Rectal smooth muscle tissue (tissue), 1 donor: ENCODE measurements around the gene KBTBD4.
A peak's percentile ranks its signal among the peaks of the same experiment; 100 is the strongest.
"Not testable (repeated sequence)": the region's sequence is repeated elsewhere in the genome, so short reads cannot be mapped to it uniquely, and the experiment has no call there.

Source experiments
- H3K27ac ChIP-seq: one replicate; pipeline ENCODE4 v1.7.0; 2013; ENCODE audit warnings: low read depth, low read length, inconsistent platforms
- H3K27me3 ChIP-seq: one replicate; pipeline ENCODE4 v1.7.0; 2013; ENCODE audit warnings: low read length; ENCODE audit not compliant: control insufficient read depth, insufficient read depth
- H3K36me3 ChIP-seq: one replicate; pipeline ENCODE4 v1.7.0; 2013; ENCODE audit warnings: low read length; ENCODE audit not compliant: control insufficient read depth, insufficient read depth
- H3K4me1 ChIP-seq: one replicate; pipeline ENCODE4 v1.7.0; 2013; ENCODE audit warnings: low read length; ENCODE audit not compliant: control insufficient read depth, insufficient read depth
- H3K4me3 ChIP-seq: one replicate; pipeline ENCODE4 v1.7.0; 2013; ENCODE audit warnings: low read length
- H3K9ac ChIP-seq: one replicate; pipeline ENCODE4 v1.7.0; 2013; ENCODE audit warnings: low read length

The KBTBD4 gene

DNA sequence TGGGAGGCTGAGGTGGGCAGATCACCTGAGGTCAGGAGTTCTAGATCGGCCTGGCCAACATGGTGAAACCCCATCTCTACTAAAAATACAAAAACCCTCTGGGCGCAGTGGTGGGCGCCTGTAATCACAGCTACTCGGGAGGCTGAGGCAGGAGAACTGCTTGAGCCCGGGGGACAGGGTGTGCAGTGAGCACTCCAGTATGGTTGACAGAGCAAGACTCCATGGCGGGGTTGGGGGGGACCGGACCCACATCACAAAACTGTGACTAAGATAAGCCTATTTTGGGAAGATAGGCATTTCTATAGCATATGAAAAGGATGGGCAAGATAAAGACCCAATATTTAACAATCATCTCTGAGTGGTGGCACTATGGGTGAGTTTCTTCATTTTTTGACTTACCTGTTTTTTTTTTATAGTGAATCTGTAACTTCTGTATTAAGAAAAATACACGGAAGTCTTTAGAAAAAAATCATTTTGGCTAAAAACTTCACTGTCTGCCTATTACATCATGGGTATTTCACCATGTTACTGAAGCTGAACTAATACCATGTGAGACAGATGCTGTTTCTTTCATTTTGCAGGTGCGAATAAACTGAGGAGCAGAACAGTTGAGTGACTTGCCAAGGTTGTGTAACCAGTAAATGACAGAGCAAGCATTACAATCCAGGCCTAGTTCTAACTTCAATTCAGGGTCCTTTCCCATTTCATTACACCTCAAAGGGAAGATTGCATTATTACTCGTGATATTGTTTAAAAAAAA is 28.3 kb downstream of the KBTBD4 start:
- Histone ChIP-seq H3K27ac (no peak overlapping the region), H3K9ac (no peak overlapping the region), H3K4me1 (peaks cover 8% of the 10 kb centered on the region), H3K27me3 (no peaks in the 10 kb centered on the region), H3K36me3 (no peaks in the 10 kb centered on the region), H3K4me3 (no peak overlapping the region)

DNA sequence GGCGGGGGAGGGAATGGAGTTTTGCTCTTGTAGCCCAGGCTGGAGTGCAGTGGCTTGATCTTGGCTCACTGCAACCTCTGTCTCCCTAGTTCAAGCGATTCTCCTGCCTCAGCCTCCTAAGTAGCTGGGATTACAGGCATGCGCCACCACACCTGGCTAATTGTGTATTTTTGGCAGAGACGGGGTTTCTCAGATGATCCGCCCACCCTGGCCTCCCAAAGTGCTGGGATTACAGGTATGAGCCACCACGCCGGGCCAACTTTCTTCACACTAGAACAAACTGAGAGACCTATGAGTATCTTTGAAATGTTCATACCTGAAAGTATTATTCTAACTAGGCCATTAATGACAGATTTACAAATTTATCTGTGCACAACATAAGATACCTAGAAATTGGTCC is 32.5 kb downstream of the KBTBD4 start:
- not testable (repeated sequence) for H3K27me3 ChIP-seq, H3K4me3 ChIP-seq, H3K9ac ChIP-seq, H3K4me1 ChIP-seq, H3K27ac ChIP-seq, H3K36me3 ChIP-seq

DNA sequence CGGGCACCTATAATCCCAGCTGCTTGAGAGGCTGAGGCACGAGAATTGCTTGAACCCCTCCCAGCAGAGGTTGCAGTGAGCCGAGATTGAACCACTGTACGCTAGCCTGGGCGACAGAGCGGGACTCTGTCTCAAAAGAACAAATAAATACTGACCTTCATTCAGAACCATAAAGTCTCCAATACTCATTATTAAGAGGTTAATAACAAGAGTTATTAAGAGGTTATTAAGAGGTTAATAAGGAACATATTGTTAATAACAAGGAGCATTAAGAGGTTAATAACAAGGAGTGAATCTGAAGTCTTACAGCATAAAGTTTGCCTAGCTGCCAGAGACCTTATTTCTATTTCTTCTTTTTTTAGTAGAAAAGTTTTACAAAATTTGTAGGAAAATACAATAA is 33.5 kb downstream of the KBTBD4 start:
- Histone ChIP-seq H3K9ac (no peak overlapping the region), H3K4me3 (no peak overlapping the region), H3K27ac (no peak overlapping the region), H3K36me3 (no peaks in the 10 kb centered on the region), H3K4me1 (peaks cover 1% of the 10 kb centered on the region), H3K27me3 (no peaks in the 10 kb centered on the region)

DNA sequence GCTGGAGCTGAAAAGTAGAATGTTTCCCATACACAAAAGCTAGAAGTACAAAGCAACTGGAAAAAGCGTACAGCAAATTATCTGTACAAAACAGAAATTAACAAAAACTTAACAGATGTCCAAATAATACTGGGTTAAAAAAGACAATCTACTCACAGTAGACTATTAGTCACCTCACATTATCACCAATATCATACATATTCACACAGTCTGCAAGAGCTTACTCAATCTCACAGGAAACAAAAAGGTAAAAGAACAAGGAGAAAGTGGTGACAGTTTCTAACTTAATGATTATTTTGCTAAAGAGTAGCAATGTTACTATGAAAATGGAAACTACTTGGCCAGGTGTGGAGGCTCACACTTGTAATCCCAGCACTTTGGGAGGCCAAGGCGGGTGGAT is 37.7 kb downstream of the KBTBD4 start:
- no peaks in the 10 kb centered on the region for H3K36me3 ChIP-seq
- H3K27me3 ChIP-seq = no peaks in the 10 kb centered on the region
- no peak overlapping the region for H3K9ac ChIP-seq
- peaks cover 18% of the 10 kb centered on the region for H3K4me1 ChIP-seq
- no peak overlapping the region for H3K27ac ChIP-seq
- H3K4me3 ChIP-seq = no peak overlapping the region

DNA sequence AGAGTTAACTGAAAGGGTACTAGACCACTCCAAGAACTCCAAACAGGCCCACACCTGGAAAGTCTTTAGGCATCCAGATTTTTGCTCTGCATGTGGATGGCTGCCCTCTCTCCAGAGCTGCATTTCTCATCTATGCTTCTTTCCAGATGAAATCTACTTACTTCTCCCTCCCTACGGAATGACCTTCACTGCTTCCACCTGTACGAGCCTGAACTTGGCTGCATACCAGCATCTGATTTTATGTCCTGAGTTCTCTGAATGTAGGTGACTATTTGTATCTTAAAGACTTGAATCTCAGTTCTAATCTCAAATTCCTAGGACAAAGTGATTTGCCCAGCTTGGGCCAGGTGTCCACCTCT is 39.1 kb downstream of the KBTBD4 start:
- Histone ChIP-seq H3K9ac (no peak overlapping the region), H3K27ac (no peak overlapping the region), H3K27me3 (no peaks in the 10 kb centered on the region), H3K4me3 (no peak overlapping the region), H3K36me3 (no peaks in the 10 kb centered on the region), H3K4me1 (peaks cover 18% of the 10 kb centered on the region)

DNA sequence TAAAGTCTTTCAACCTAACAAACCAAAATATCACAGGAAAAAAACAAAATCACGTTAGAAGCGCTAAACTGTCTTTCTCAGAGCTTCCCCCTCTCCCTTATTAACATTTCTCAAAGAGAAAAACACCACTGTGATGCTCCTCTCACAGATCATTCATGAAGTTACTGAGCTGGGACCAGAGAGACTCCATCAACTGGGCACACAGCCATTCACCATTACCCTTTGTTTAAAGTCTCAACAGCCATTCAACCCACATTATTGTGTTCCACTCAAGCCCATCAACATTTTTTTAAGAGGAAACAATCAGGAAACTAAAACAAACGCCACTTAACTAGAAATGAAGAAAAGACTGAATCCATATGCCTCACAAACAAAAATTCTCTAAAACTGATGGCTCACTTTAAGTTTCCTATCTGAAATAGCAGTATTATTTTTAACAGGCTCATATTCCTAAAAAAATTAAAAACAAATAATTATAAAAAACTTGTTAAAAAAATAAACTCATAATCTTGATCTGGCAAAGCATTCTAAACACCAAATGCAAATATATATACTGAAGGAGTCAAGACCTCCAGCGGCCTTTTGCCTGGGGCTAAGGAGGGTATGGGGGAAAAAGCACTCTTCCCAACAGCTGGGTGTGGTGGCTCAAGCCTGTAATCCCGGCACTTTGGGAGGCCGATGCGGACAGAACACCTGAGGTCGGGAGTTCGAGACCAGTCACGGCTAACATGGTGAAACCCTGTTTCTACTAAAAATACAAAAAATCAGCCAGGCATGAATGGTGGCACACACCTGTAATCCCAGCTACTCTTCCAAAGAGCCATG is 39.8 kb downstream of the KBTBD4 start:
- no peak overlapping the region for H3K9ac ChIP-seq
- H3K27ac ChIP-seq = no peak overlapping the region
- H3K4me3 ChIP-seq = no peak overlapping the region
- no peaks in the 10 kb centered on the region for H3K27me3 ChIP-seq
- H3K36me3 ChIP-seq = no peaks in the 10 kb centered on the region
- peaks cover 18% of the 10 kb centered on the region for H3K4me1 ChIP-seq

DNA sequence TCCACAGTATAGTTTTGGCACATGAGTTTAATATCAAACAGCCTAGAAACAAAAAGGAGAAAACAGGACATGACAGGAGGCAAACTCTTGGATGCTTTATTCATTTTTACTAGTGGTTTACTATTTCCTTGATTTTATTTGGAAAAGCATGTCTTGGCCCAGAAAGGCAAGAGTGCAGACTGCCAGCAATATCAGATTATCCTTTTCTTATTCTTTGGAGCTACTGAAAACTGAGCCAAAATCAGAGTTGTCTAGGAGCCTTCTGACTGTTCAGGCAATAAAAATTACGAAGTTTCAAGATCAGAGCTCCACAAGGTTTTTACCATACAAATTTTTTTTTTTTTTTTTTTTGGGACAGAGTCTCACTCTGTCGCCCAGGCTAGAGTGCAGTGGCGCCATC is 41.9 kb downstream of the KBTBD4 start:
- no peaks in the 10 kb centered on the region for H3K27me3 ChIP-seq
- H3K4me1 ChIP-seq = peaks cover 26% of the 10 kb centered on the region
- H3K9ac ChIP-seq = no peak overlapping the region
- H3K36me3 ChIP-seq = no peaks in the 10 kb centered on the region
- H3K4me3 ChIP-seq = no peak overlapping the region
- H3K27ac ChIP-seq = no peak overlapping the region

DNA sequence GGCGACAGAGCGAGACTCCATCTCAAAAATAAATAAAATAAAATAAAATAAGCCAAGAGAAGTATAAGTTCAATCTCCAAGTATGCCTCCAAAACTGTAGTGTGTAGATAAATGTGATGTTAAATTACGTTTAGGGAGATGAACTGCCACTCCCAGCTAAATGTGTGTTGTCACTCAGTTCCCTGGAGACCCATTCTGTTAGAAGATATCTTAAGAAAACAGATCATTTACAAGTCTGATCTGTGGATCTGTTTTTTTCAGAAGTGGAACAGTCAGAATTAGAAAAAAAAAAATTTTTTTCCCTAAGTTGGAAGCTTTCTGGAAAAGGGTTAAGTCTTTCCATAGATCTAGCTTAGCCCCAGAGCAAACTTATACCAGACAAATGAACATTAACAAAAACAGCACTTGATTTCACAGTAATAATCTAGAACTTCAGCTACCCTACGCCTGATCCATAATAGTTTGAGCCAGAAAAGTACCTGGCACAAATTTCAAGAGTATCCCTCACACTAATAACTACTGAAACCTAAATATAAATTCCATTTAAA is 44.0 kb downstream of the KBTBD4 start:
- H3K4me3 ChIP-seq = no peak overlapping the region
- no peaks in the 10 kb centered on the region for H3K36me3 ChIP-seq
- peaks cover 20% of the 10 kb centered on the region for H3K4me1 ChIP-seq
- no peak overlapping the region for H3K27ac ChIP-seq
- no peak overlapping the region for H3K9ac ChIP-seq
- H3K27me3 ChIP-seq = no peaks in the 10 kb centered on the region

DNA sequence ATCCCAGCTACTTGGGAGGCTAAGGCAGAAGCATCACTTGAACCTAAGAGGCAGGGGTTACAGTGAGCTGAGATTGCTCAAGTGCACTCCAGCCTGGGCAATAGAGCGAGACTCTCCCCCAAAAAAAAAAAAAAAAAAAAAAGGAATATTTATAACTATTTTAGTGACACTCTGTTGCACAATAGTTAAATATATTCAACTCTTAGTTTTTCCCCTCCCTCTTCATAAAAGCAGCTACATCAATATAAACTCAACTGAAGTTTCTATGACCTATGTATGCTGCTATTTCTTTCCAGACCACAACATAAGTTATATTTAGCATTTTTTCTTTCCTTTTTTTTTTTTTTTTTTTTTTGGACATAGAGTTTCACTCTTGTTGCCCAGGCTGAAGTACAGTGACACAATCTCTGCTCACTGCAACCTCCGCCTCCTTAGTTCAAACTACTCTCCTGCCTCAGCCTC is 45.0 kb downstream of the KBTBD4 start:
- Histone ChIP-seq H3K27ac (no peak overlapping the region), H3K27me3 (no peaks in the 10 kb centered on the region), H3K36me3 (no peaks in the 10 kb centered on the region), H3K4me3 (no peak overlapping the region), H3K9ac (no peak overlapping the region), H3K4me1 (peaks cover 14% of the 10 kb centered on the region)

DNA sequence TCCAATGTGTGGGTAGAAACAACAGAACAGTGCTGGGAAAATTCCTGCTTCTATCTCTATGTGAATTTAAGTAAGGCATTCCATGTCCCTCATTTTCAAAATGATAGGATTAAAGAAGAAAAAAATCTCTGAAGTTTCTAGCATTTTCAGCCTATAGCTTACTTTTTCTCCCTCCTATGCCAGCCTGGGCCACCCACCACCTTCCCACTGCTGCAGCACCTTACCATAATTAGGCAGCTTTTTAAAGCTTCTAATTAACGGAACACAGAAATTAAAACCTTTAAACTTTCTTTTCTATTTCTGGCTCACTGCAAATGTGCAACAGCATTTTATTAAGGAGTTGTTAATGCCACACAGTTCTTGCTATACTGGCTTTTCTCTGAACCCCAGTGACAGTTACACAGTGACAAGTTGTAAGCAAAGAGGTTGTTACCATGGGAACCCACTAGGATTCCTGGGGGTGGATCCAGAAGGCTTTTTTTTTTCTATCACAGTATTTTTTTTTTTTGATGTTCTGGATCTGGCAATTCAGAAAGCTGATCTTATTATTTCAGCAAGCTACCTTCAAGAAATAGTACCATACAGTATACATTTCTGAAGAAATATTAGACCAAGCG is 46.1 kb downstream of the KBTBD4 start:
- H3K36me3 ChIP-seq = no peaks in the 10 kb centered on the region
- H3K4me3 ChIP-seq = no peak overlapping the region
- no peaks in the 10 kb centered on the region for H3K27me3 ChIP-seq
- peaks cover 12% of the 10 kb centered on the region for H3K4me1 ChIP-seq
- H3K9ac ChIP-seq = no peak overlapping the region
- peak overlapping the region; percentile 32 for H3K27ac ChIP-seq

DNA sequence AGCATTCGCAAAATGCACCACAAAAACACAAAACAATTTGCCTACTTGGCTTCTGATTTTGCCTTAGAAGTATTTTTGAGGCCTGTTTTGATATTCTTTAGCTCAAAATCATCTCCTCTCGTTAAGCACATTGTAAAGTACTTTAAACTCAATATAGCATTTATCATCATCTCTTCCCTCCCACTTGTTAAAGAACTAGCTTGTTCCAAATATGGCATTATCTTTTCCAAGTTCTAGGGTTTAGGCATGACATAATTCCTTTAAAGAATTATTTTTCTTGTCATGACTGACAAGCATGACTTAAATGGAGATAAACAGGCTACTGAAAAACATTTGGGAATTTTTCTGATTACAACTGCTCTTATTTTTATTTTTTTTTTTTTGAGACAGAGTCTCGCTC is 47.1 kb downstream of the KBTBD4 start:
- Histone ChIP-seq H3K4me3 (no peak overlapping the region), H3K9ac (no peak overlapping the region), H3K27me3 (no peaks in the 10 kb centered on the region), H3K27ac (no peak overlapping the region), H3K36me3 (no peaks in the 10 kb centered on the region), H3K4me1 (peaks cover 10% of the 10 kb centered on the region)

DNA sequence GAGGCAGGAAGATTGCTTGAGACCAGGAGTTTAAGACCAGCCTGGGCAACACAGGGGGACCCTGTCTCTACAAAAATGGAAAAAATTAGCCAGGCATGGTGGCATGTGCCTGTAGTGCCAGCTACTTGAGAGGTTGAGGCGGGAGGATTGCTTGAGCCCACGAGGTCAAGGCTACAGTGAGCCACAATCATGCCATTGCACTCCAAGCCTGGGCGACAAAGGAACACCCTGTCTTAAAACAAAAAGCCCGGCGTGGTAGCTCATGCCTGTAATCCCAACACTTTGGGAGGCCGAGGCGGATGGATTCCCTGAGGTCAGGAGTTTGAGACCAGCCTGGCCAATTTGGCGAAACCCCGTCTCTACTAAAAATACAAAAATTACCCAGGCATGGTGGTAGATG is 48.0 kb downstream of the KBTBD4 start:
- not testable (repeated sequence) for H3K36me3 ChIP-seq, H3K9ac ChIP-seq, H3K4me3 ChIP-seq, H3K27ac ChIP-seq, H3K27me3 ChIP-seq, H3K4me1 ChIP-seq
